HG03432 (cell line): ENCODE measurements around the gene PAX9.
A peak's percentile ranks its signal among the peaks of the same experiment; 100 is the strongest.

ENCODE experiments used
- ATAC-seq: cut with Tn5 transposase; IDR thresholded peaks from one replicate; pipeline ENCODE4 v1.9.1; 2021; ENCODE audit warnings: mild to moderate bottlenecking, moderate library complexity; ENCODE audit not compliant: unreplicated experiment

Gene PAX9

DNA sequence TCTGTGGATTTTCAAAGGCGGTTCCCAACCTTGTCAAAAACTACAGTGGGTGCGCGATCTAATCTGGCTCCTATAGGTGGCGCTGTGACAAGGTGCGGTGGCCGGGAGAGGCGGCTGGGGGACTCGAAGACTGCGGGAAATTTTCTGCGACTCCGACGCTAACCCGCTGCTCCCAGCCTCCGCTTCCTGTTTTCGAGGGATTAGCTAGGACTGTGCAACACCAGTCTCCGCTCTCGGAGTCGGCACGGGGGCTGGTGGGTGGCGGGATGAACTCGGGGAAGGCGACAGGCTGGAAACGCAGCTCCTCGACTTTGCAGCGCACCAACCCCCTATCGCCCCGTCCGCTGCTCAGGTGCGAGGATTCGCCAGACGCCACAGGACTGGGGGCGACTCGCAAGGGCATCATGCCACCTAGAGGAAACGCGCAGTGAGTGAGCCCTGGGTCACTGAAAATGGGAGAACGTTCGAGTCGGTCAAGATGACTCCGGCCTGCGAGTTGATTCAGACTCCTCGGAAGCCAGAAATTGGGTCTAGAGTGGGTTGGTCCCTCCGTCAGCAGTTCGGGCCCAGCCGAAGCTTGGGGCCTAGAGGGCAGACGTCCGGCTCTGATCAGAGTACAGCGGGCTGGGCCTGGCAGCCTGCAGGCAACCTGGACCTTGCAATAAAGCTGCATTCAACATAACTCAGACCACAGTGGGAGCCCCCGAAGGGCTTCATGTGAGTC, 5.5 kb upstream of the PAX9 start:
- ATAC-seq, result peak; percentile 39

DNA sequence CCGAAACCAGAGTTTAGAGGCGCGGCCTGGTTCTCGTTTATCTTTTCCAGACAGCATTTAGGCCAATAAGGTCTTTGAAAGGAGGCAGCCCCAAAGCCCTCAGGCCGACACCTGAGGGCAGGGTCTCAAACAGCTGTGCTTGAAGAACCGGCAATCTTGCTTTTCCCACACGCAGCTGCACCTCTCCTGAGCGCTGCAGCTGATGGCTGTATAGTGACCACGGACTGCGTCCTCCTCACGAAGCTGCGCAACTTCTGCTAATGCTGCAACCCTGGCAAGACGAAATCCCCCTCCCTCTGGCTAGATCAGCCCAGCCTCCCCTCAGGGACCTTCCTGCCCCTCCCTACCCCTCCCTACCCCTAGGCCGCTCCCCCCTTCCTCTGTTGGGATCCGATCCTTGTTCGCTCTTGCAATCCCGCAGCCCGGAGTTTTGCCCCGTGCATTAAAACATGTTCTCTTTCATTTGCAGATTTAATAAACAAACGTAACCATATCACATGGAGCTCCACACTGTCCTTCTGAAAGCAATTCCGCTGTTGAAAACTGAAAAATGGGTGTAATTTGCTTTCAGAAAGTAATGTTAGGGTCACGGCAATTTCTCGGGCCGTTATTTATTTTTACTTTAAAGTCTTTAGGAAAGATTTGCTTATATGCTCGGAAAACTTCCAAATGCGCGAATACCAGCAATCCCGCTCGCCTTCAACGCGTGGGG, 4.8 kb upstream of the PAX9 start:
- no peak for ATAC-seq

DNA sequence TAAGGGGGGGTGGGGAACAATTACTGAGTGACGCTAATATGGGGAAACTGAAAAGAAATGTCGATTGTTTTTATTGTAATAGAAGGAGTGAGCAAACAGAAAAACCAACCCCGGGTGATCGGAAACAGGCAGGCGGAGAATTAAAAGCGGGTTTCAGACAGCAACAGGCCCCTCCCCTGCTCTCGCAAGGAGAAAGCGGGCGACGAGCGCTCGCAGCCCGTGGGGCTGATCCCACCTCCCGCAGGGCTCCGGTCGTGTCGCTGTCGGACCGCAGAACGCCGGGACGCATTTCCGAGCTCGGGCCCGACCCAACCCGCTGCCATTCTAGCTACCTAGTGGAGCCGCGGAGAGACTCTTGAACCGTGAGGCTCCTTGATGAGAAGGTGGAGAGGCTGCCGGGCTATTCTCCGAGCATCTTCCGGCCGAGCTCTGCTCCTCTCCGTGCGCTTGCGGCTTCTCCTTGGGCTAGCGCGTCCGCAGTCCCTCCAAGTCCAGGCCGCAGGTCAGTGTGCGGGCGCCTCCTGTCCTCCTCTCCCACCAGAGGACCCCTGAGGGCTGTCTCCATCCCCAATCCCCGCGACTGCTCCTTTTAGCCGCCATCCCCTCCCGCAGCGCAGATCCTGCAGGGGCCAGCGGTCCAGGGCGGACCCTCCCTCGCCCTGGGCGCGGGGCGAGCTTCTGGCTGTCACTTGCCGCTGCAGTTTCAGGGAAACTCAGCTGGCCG, 4.1 kb upstream of the PAX9 start:
- ATAC-seq, result no peak

DNA sequence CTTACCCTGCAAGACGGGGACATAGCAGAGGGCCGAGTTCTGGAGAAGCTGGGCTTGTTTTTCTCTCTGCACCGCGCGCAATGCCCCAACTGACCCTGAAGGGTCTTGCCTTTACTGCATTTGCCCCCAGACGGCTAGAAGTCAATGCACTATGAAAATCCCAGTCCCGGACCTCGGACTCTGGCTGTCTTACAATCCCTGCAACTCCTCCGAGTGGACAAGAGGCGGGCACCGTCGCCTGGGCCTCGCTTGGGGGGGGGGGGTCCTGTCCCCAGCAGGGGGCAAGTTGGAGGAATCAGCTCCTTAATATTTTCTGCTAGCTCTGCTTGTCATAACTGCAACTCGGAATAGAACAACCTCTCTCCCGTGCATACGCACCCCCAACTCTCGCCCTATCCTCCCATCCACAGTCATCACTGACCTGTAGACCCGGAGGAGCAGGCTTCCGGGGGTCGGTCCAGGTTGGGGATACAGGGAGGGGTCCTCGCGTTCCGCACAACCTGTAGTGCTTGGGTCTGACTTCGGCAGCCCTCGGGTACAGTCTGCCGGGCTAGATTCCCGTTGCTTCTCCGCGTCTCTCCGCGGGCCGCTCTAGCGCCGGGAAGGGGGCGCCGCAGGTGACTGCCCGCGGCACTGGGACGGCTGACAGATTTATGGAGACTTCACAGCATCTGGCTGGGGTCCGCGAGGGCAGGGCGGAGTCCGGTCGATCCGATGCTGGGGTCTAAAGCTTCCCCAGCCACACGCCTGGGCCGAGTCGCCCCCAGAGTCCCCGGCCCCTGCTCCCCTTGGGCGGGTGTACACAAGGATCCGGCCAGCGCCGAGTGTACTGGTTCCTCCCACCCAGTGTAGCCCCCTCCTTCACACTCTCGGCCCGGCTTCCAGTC, 3.3 kb upstream of the PAX9 start:
- no peak for ATAC-seq

DNA sequence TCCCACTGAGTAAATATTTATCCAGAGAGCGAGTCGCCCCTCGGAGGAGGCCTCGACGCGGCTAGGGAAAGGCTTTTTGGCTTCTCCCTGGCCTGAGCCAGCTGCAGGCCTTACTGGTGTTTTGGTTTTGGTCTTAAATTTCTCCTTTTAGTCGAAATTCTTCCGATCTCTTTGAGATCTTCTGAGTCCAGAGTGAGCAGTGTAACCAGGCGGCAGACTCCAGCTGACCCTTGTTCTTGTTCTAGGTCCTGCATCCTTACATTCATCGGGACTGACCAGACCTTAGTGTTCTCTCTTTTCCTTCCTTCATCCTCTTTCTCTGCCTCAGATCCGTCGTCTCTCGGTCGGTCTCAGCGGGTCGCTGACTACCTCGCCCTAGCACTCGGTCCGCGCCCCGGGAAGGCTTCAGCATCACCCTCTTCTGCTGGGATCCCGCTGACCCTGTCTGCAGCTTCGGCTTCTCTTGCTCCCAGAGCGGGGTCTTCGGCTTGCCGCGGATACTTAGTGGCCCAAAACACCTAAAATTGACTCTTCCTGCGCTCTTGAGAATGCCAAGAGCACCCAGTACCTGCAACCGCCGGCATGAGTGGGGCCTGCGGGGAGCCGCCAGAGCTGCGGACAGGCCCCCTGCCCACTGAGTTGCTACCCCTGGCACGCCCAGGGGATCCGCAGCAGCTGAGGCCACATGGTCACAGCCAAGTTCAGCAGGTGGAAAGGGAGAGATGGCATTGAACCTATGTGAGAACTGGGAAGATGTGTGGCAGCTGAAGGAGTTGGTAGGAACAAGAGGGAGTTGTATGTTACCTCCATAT, 2.4 kb upstream of the PAX9 start:
- no peak for ATAC-seq

DNA sequence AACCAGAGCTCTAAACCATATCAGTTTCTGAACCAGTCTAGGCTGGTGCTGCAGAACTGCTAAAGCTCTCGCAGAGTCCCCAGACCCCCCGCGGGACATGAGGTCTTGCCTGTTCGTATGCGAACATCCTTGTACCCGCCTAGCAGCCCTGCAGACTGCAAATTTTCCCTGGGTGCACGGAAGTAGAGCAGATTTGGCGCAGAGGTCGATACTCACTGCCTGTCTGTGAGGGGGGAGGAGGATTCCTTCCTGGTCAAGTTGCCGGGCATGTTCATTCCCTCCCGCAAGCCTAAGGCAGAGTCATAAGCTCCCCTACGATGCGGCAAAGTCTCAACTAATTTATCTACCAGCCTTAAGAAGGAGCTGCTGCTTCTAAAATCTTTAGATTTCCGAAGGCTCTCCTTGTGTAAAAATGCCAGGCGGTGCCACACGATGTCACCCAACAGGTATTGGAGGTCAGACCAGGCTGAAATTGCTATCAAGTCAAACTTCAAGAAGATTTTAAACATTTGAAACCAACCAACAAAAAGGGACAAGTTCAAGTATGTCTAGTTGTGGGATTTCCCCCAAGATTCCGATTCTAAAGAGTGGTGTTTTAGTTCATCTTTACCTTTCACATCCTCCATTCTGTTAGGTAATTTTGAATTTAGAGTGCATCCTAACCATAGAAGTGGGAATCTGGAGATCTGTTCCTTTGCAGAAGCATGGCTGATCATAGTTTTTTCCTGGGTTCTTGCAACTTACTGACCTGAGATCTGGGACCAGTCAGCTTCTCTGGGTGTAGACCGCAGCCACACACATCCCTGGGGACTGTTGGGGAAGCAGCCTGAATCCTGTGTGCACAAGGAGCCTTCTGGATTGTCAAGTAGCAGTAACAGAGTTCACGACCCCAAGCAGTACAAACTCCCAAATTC, 1.6 kb upstream of the PAX9 start:
- ATAC-seq, result no peak

DNA sequence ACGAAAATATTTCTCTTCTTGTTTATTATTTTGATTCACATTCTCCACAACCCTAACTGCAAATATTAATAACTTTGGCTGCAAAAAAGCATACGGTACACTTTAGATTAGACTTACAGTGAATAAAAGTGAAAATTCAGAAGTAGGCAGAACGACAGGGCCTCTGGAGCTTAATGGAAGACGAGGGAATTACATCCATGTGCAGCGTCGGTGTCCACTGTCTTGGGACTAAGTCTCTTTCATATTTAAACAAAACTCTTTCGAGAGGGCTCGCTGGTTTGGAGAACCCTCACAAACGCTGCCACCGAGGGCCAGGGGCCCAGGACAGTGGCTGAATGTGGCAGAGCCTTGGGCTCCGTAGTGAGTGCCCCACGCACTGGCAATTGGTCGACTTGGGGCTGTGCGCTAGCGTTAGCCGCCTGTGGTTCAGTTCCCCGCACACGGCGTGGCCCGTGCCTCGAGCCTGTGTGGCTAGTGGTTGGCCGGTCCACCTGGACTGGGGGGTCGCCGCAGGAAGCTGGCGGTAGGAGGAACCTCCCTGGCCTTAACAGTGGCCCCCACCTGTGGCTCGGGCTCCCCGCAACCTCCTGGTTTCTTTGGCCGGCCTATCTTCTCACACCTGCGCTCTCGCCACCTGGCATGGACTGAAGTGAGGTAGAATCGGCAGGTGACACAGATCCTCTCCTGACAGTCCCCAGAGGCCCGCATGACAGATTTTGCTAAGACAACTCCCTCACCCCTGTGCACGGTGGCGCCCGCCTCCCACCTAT, 739 bp upstream of the PAX9 start:
- ATAC-seq, result no peak

DNA sequence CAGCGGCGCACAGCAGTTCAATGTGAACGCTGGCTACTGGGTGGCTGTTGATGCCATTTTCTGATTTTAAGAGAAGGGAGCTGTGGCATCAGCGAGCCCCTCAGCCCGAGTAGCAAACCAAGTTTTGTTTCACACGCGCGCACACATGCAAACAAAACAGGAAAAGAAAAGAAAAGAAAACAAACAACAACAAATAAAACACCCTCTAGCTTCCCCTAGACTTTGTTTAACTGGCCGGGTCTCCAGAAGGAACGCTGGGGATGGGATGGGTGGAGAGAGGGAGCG, 540 bp downstream of the PAX9 start:
- no peak for ATAC-seq

DNA sequence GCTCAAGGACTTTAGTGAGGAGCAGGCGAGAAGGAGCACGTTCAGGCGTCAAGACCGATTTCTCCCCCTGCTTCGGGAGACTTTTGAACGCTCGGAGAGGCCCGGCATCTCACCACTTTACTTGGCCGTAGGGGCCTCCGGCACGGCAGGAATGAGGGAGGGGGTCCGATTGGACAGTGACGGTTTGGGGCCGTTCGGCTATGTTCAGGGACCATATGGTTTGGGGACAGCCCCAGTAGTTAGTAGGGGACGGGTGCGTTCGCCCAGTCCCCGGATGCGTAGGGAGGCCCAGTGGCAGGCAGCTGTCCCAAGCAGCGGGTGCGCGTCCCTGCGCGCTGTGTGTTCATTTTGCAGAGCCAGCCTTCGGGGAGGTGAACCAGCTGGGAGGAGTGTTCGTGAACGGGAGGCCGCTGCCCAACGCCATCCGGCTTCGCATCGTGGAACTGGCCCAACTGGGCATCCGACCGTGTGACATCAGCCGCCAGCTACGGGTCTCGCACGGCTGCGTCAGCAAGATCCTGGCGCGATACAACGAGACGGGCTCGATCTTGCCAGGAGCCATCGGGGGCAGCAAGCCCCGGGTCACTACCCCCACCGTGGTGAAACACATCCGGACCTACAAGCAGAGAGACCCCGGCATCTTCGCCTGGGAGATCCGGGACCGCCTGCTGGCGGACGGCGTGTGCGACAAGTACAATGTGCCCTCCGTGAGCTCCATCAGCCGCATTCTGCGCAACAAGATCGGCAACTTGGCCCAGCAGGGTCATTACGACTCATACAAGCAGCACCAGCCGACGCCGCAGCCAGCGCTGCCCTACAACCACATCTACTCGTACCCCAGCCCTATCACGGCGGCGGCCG, 1.1 kb downstream of the PAX9 start:
- no peak for ATAC-seq

DNA sequence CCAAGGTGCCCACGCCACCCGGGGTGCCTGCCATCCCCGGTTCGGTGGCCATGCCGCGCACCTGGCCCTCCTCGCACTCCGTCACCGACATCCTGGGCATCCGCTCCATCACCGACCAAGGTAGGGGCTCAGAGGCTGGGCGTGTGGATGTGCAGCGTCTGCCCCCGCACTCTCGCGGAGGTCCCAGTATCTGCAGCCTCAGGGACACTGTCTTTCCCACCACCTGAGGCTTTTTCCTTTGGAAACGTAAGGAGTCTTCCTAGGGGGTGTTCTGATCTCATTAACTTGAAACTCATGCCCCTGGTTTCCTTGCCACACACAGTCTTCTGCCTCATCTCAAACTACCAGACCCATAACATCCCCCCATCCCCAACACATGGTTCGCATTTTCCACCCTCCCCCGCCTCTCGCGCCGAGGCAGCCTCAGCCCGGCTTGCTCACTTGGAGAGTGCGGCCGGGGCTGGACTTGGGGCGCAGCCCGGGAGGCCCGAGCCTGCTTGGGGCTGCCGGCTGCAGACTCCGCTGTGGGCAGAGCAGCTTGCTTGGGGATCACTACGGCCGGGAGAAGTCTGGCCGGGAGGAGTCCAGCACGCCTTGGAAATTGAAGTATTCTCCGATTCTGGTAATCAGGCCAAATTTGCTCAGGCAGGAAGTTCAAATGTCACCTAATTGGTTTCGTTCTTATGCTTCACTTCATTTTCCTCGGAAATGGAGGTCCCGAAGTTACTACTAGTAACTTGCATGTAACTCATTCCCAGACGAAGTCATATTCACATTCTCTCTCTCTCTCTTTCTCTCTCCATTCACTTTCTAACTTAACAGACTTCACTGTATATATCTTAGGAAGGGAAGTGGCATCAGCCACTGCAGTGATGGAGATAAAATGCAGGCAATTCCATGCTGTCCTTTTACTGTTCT, 2.0 kb downstream of the PAX9 start:
- ATAC-seq, result no peak

DNA sequence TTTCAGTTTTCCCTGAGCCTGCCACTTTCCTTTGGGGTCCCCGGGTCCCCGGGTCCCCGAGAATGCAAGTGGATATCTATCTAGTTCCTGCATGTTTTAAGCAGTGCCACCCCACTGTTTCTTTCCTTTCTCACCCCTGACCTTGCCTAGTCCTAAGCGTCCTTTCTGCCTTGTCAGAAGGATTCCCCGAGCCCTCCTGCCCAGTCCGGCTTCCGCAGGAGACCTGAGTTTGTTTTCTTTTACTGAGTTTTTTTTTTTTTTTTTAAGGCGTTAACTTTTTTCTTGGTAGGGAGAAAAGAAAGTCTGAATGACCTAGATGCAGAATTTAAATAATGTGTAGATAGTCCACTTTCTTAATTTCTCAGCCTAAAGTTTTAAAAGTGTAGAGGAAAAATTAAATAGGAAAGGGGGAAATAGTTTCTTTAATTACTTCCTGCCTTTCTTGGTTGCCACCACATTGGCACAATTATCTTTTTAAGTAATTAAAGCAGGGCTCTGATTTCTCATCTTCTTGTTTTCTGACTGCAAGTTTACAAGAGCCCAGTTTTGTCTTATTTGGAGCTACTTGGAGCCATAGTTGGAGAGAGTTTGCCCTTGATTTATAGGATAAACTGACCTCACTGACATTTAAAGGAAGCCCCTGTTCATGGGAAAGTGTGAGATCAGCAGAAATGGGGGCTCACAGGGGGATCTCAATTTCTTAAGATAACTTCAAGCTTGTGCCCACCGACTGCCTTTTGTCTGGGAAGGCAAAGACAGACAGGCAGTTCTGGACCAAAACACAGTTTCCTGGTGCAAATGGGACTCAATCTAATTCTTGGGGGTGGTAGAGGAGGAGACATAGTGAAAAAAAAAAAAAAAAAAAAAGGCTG, 2.9 kb downstream of the PAX9 start:
- ATAC-seq, result no peak

DNA sequence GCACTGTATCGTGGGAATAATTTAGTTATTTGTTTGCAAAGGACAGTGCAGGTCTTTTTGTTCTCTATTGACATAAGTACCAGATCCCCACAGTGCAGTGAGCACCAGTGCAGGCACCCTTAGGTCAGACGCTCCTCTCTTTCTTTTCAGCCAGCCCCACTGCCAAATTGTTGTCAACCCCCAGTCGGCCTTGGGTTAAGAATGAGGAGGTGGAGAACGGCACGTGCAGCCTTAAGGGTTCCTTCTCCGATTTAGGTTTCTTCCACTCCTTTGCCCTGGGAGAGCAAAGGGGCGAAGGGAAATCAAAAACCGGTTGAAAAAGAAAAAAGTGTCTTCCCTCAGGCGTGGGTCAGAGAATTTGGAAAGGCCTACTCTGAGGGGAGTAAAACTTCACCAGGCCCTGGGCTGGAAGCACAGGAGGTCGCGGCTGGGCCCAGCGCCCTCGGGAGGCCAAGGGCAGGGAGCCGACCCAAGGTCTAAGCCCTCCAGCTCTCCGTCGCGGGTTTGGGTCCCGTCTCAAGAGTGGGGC, 4.3 kb downstream of the PAX9 start:
- ATAC-seq, result no peak

DNA sequence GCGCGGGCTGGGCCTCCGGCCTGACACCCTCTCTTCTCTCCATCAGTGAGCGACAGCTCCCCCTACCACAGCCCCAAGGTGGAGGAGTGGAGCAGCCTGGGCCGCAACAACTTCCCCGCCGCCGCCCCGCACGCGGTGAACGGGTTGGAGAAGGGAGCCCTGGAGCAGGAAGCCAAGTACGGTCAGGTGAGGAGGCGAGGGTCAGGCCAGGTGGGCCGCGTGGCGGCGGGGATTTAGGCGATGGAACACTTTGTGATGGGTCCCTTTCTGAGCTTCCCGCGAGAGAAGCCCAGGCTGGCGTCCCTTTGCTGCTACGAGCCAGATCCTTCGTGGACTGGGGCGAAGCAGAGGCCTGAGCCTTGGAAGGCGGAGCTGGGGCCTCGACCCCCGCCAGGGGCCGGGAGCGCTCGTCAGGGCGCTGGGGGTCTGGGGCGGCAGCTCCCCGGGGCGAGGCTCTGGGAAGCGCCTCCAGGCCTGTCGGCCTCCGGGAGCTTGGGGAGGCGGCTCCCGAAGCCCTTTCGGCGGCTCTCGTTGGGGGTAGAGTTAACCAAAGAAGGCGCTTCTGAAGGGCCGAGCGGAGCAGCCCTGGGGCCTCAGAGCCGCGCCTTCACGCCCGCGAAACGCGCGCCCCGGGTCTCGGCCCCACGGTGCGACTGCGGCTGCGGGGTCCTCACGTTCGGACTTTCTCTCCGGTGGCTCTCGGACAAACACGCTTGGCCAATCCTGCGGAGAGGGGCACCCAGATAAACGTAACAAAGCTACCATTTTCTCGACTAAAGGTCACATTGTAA, 5.0 kb downstream of the PAX9 start:
- no peak for ATAC-seq

DNA sequence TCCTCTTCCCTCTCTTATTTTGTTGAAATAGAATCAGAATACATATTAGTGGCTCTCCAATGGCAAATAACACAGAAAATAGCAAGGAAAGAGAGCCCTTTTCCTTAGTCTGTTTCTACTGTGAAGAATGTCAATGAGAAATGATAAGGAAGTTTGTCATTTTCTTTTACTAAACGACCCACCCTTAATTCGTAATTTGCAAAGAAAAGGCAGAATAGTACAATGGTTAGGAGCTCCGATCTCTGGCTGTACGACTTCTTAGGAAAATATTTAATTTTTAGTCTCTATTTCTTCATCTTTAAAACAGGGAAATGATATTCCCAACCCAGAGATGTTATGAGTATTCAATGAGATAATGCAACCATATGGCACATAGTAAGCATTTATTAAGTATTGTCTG, 6.0 kb downstream of the PAX9 start:
- ATAC-seq, result no peak

DNA sequence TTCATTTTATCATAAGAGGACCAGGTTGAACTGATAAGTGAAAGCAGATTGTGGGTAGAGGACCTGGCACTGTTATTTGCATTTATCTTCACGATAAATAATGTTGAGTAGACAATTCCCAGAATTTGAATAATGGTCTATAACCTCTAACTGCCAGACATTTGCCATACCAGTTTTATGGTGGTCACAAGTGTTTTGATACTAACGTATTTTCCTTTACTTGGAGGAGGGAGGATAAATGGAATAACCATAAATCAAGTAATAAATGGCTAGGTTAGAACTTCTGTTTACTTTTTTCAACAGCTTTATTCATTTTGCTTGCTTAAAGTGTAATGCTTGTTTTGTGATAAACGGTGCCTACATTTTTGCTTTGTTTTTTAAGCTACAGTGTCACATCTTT, 9.5 kb downstream of the PAX9 start:
- no peak for ATAC-seq
